Vagina (tissue), 2 donors: ENCODE results near the gene MAB21L3. TPM values are rescaled to one million over a fixed set of nuclear protein-coding genes. Genes with fewer than 3 reads are reported as not detected.

Experiments
- DNase-seq, 2 donors: peaks; one replicate each; pipeline ENCODE4 v3.0.0-alpha.2; 2017; ENCODE audit errors: extremely low spot score in 2 of 2
- H3K27ac ChIP-seq: fragments of 200-600 bp; sonication (generic); one replicate; pipeline ENCODE4 v1.5.1; 2019
- H3K27me3 ChIP-seq: fragments of 200-600 bp; sonication (generic); one replicate; pipeline ENCODE4 v1.5.1; 2019
- H3K36me3 ChIP-seq, 2 donors: fragments of 200-600 bp; sonication (generic); one replicate each; pipeline ENCODE4 v1.5.1; 2017 to 2019
- H3K4me1 ChIP-seq: fragments of 200-600 bp; sonication (generic); one replicate; pipeline ENCODE4 v1.5.1; 2019
- H3K4me3 ChIP-seq, 2 donors: fragments of 200-600 bp; sonication (generic); 1 replicate in 1 of 2; 2 replicates in 1 of 2; pipeline ENCODE4 v1.5.1; 2016 to 2019
- H3K9me3 ChIP-seq: fragments of 200-600 bp; sonication (generic); one replicate; pipeline ENCODE4 v1.5.1; 2019
- POLR2A ChIP-seq, 2 donors: fragments of 450-650 bp; IDR thresholded peaks; one replicate each; pipeline ENCODE4 v1.6.1; 2017; ENCODE audit warnings: antibody characterized with exemption in 2 of 2, mild to moderate bottlenecking in 2 of 2, moderate library complexity in 2 of 2
- POLR2AphosphoS5 ChIP-seq, 2 donors: sonication (generic); formaldehyde crosslinking; IDR thresholded peaks; one replicate each; pipeline ENCODE4 v1.9.0; 2017; ENCODE audit warnings: antibody characterized with exemption in 2 of 2, mild to moderate bottlenecking in 2 of 2, low read depth in 1 of 2; ENCODE audit not compliant: insufficient read depth in 1 of 2
- intact Hi-C: fragments of 100-400 bp; cut with DNase I; formaldehyde crosslinking; loops from one replicate; pipeline ENCODE4 v1.15.1; 2023
- total RNA-seq: library from RNA; depleted of rRNA; stranded (reverse); fragments of >200 nt; gene quantifications from one replicate; pipeline ENCODE4 v1.2.3, GENCODE V29; 2016
- TF ChIP-seq, protein P1 (sequence below), 3 experiments: fragments of 450-650 bp in 2 of 3; fragments of 200-600 bp in 1 of 3; sonication (generic) in 1 of 3; IDR thresholded peaks; one replicate each; pipeline ENCODE4 v1.5.1; 2017 to 2019; ENCODE audit warnings: antibody characterized with exemption in 3 of 3, mild to moderate bottlenecking in 2 of 3, moderate library complexity in 2 of 3

Gene MAB21L3
- total RNA-seq, 1 donor from 2014 or later = 4.4 TPM

DNA sequence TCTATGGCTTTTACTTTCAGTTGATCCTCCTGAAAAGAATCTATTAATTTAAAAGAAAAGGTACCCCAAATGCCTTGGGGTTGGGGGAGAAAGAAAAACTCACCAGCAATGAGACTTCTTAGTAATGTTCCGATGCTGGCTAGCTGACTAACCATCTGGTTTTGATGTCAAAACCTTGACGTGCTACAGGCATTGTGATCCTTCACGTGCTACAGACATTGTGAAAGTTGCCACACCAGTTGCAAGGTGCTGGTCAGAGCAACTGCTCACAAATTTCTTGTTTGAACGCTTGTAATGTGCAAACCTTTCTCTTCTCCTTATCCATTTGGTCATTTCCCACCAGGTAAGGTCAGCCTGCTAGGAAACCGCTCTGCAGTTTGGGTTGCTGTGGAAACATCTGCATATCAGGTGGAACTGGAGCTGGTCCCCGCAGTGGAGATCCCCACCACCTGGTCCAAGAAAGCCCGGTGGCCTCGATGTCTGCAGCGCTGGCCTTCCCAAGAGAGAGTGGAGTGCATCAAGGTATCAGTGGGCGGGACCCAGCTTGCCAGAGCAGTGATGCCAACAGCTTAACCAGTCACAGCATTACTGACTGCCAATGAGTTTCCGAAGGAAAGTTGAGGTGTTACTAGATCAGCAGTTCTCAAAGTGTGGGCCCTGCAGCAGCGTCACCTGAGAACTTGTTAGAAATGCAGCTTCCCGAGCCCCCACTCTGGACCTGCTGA is 16.1 kb downstream of the MAB21L3 start:
- no peaks in the 10 kb centered on the region for H3K36me3 ChIP-seq
- H3K9me3 ChIP-seq = no peaks in the 10 kb centered on the region
- no peak overlapping the region for H3K27ac ChIP-seq
- DNase-seq = peak in 1 of 2 donors; percentile 65
- no peak for TF ChIP-seq POLR2A (IDR thresholded peaks at IDR 0.05)
- no peak for TF ChIP-seq POLR2AphosphoS5 (IDR thresholded peaks at IDR 0.05; ENCODE audit: insufficient read depth in 1 of 2, low read depth in 1 of 2)
- TF ChIP-seq, protein P1, sequence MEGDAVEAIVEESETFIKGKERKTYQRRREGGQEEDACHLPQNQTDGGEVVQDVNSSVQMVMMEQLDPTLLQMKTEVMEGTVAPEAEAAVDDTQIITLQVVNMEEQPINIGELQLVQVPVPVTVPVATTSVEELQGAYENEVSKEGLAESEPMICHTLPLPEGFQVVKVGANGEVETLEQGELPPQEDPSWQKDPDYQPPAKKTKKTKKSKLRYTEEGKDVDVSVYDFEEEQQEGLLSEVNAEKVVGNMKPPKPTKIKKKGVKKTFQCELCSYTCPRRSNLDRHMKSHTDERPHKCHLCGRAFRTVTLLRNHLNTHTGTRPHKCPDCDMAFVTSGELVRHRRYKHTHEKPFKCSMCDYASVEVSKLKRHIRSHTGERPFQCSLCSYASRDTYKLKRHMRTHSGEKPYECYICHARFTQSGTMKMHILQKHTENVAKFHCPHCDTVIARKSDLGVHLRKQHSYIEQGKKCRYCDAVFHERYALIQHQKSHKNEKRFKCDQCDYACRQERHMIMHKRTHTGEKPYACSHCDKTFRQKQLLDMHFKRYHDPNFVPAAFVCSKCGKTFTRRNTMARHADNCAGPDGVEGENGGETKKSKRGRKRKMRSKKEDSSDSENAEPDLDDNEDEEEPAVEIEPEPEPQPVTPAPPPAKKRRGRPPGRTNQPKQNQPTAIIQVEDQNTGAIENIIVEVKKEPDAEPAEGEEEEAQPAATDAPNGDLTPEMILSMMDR (IDR thresholded peaks at IDR 0.05) = no peak
- H3K4me1 ChIP-seq = peaks cover 14% of the 10 kb centered on the region
- no peaks in the 10 kb centered on the region for H3K27me3 ChIP-seq
- intact Hi-C loops = no loop called here
- no peak overlapping the region for H3K4me3 ChIP-seq

- TF ChIP-seq POLR2A (IDR thresholded peaks at IDR 0.05) = no peak
- no peak for TF ChIP-seq POLR2AphosphoS5 (IDR thresholded peaks at IDR 0.05; ENCODE audit: insufficient read depth in 1 of 2, low read depth in 1 of 2)
- TF ChIP-seq, protein P1 (IDR thresholded peaks at IDR 0.05) = no peak
- Histone ChIP-seq H3K27ac (no peak overlapping the region), H3K9me3 (no peaks in the 10 kb centered on the region), H3K36me3 (no peaks in the 10 kb centered on the region), H3K4me3 (no peak overlapping the region), H3K27me3 (no peaks in the 10 kb centered on the region), H3K4me1 (peaks cover 7% of the 10 kb centered on the region)
- intact Hi-C loops = no loop called here
- peak in 1 of 2 donors; percentile 58 for DNase-seq
Measured at GRCh38 chr1:116127848-116128540, 16.8 kb downstream of the MAB21L3 start.

- Histone ChIP-seq H3K27me3 (no peaks in the 10 kb centered on the region), H3K36me3 (no peaks in the 10 kb centered on the region), H3K9me3 (no peaks in the 10 kb centered on the region), H3K4me3 (no peak overlapping the region), H3K27ac (no peak overlapping the region), H3K4me1 (peaks cover under 1% of the 10 kb centered on the region)
- TF ChIP-seq POLR2A (IDR thresholded peaks at IDR 0.05) (no peak), POLR2AphosphoS5 (IDR thresholded peaks at IDR 0.05; ENCODE audit: insufficient read depth in 1 of 2, low read depth in 1 of 2) (no peak)
- TF ChIP-seq, protein P1 (IDR thresholded peaks at IDR 0.05) = no peak
- peak in 1 of 2 donors; percentile 78 for DNase-seq
- intact Hi-C loops = no loop called here
Measured at GRCh38 chr1:116128664-116129063, 17.5 kb downstream of the MAB21L3 start.

GRCh38 chr1:116129537-116129936 is 18.3 kb downstream of the MAB21L3 start:
- no peak for DNase-seq
- intact Hi-C loops = no loop called here
- no peaks in the 10 kb centered on the region for H3K36me3 ChIP-seq
- no peaks in the 10 kb centered on the region for H3K4me1 ChIP-seq
- TF ChIP-seq POLR2A (IDR thresholded peaks at IDR 0.05) = no peak
- TF ChIP-seq POLR2AphosphoS5 (IDR thresholded peaks at IDR 0.05; ENCODE audit: insufficient read depth in 1 of 2, low read depth in 1 of 2) = no peak
- TF ChIP-seq, protein P1 (IDR thresholded peaks at IDR 0.05) = no peak
- H3K27me3 ChIP-seq = no peaks in the 10 kb centered on the region
- no peak overlapping the region for H3K4me3 ChIP-seq
- H3K9me3 ChIP-seq = no peaks in the 10 kb centered on the region
- H3K27ac ChIP-seq = no peak overlapping the region

DNA sequence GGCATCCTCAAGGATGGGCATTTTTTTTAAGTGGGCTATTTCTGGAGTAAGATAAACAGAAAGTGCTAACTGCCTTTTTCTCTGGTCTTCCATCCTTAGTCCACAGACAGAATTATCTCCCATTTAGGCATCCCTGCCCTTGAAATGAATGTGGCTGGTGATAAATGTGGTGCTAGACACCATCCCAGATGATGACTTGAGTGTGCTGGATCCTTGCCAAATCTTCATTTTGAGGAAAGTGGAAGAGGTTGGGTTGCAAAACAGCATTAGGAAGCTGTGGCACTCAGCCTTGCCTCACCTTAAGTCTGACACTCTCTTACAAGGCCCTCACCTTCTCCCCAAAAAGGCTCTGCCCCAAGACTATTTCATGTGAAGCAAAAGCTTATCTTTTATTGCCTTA is 19.2 kb downstream of the MAB21L3 start:
- TF ChIP-seq POLR2AphosphoS5 (IDR thresholded peaks at IDR 0.05; ENCODE audit: insufficient read depth in 1 of 2, low read depth in 1 of 2) (no peak), POLR2A (IDR thresholded peaks at IDR 0.05) (no peak)
- TF ChIP-seq, protein P1 (IDR thresholded peaks at IDR 0.05) = no peak
- Histone ChIP-seq H3K9me3 (no peaks in the 10 kb centered on the region), H3K4me3 (no peak overlapping the region), H3K27ac (no peak overlapping the region), H3K36me3 (no peaks in the 10 kb centered on the region), H3K4me1 (no peaks in the 10 kb centered on the region), H3K27me3 (no peaks in the 10 kb centered on the region)
- no peak for DNase-seq
- intact Hi-C loops = no loop called here
